Cardiac fibroblast (primary cell): Measurements from ENCODE around the gene HTR2A.

Source experiments
- DNase-seq, 2 donors: peaks; one replicate each; pipeline versions ENCODE4 v3.0.0 to v3.0.0-alpha.2; 2010; ENCODE audit warnings: low read depth in 2 of 2
- H3K4me3 ChIP-seq, 2 donors: replicated peaks in 1 of 2; 1 replicate in 1 of 2; 2 replicates in 1 of 2; pipeline ENCODE4 v1.5.1; 2011; ENCODE audit warnings: low read depth in 2 of 2, low read length in 2 of 2, mild to moderate bottlenecking in 2 of 2, moderate library complexity in 1 of 2
- TF ChIP-seq, protein P1 (sequence below): IDR thresholded peaks from one replicate; pipeline ENCODE4 v1.5.1; 2011; ENCODE audit warnings: low read depth, mild to moderate bottlenecking, low read length, inconsistent platforms

HTR2A gene

DNA sequence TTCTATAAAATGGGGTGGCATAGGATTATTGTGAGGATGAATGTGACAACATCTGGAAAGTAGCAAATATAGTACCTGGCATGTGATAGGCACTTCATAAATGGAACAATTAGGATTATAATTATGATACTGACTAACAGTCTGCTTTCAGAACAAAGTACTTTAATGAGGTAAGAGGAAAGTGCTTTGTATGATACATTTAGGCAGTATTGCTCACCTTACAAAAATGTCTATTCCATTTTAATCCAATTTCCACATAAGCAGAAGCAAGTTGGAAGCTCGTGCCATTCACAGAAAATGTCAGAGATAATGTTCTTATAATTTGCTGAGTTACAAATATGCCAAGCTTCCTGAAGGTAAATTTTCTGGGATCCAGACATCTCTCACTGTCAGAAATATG is 16.9 kb upstream of the HTR2A start:
- H3K4me3 ChIP-seq: no peak overlapping the region
- TF ChIP-seq, protein P1, sequence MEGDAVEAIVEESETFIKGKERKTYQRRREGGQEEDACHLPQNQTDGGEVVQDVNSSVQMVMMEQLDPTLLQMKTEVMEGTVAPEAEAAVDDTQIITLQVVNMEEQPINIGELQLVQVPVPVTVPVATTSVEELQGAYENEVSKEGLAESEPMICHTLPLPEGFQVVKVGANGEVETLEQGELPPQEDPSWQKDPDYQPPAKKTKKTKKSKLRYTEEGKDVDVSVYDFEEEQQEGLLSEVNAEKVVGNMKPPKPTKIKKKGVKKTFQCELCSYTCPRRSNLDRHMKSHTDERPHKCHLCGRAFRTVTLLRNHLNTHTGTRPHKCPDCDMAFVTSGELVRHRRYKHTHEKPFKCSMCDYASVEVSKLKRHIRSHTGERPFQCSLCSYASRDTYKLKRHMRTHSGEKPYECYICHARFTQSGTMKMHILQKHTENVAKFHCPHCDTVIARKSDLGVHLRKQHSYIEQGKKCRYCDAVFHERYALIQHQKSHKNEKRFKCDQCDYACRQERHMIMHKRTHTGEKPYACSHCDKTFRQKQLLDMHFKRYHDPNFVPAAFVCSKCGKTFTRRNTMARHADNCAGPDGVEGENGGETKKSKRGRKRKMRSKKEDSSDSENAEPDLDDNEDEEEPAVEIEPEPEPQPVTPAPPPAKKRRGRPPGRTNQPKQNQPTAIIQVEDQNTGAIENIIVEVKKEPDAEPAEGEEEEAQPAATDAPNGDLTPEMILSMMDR: no peak
- DNase-seq: no peak

DNA sequence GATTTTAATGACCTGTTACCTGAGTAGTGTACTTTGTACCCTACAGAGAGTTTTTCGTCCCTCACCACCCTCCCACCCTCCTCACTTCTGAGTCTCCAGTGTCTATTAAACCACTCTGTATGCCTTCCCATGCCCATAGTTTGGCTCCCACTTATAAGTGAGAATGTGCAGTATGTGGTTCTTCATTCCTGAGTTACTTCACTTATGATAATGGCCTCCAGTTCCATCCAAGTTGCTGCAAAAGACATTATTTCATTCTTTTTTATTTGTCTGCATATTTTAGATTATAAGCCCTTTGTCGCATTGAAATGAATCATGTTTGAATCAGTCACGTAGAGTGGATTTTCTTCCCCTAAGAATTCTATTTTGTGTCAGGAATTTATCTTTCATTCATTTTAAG is 12.2 kb upstream of the HTR2A start:
- H3K4me3 ChIP-seq: no peak overlapping the region
- DNase-seq: peak in 1 of 2 donors; percentile 47
- TF ChIP-seq, protein P1: no peak

DNA sequence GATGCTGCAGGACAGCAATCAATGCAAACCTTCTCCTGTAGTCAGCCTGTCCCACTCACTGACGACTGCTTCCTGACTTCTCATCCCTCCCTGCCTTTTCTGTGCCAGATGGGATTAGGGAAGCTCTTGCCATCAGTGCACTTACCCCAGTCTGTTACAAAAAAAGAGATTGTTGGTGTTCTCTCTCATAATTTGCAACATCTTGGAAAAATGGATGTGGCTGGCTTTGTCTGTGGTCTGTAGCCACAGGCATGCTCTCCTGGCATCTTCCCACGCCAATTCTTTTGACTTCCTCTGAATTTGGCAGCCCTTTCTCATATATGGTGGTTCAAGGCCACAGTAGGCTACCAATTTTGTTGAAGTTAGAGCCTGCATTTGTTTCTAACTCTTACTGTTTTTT is 11.6 kb upstream of the HTR2A start:
- TF ChIP-seq, protein P1: no peak
- peak; percentile 45 to 72 for DNase-seq
- H3K4me3 ChIP-seq: no peak overlapping the region

DNA sequence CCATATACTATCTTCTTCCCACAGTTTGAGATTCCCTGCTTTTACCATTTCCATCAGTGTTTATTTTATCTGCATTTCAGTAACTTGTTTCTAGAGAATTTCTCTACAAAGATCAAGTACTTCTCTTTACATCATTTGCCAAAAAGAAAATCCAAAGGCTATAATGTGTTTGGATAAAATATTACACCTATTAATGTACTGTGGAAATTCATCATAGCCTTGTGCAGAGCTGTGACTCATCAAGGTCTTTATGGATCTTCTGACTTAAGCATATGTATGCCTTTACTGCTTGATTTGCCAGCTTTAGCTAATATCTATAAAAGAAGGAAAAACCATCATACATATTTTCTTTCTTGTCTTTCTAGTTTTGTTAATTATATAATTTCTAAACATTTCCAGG is 9.6 kb upstream of the HTR2A start:
- DNase-seq: no peak
- TF ChIP-seq, protein P1: no peak
- no peak overlapping the region for H3K4me3 ChIP-seq

DNA sequence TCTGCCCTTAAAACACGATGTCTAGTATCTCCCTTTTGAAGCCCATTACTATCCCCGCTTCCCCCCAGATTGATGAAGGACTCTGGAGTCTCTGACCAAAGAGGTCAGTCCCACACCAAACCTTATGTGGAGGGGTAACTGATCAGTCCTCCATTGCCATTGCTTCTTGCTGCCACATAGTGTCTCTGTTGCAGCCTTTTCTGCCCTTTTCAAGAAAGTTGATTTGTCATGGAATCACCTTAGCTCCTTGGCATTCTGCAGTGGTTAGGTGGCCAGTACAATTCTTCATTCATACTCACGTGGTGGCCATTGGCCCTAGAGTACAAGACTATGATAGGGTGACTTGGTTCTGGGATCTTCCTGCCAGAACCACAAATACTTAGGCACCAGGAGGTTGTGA is 8.4 kb upstream of the HTR2A start:
- TF ChIP-seq, protein P1: peak; percentile 10
- DNase-seq: peak; percentile 20 to 23
- no peak overlapping the region for H3K4me3 ChIP-seq

DNA sequence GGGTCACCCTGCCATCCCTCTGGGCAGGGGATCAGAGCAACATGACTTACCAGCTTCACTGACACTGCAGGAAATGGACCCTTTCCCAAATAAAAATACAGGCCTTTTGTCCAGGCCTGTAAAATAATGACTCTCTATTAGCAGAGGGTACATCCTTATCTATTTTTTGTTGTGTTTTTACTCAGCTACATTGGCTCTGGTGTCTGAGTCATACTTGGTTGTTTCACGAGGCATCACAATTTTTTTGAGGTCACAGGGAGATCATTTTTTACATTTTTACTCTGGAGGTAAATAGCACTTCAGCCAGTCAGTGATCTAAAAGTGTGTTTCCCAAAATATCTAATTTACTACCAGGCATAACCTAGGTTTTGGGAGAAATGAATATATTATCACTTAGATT is 6.9 kb upstream of the HTR2A start:
- TF ChIP-seq, protein P1: no peak
- no peak overlapping the region for H3K4me3 ChIP-seq
- peak; percentile 45 to 51 for DNase-seq

DNA sequence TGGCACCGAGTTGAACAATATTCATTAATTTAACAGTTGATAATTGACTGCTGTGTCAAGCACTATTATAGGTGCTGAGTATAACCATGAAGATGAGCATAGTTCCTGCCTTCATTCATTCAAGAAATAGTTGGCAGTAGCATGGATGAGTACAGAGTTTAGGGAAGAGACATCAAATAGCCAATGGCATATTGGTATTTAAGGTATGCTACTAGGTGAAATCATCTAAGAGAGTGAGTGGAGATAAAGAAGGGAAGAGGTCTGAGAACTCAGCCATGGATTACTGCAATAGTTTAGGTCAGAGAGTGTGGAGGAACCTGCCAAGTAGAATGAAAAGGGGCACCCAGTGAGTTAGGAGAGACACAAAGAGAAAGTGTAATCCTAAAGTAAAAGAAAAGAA is 4.9 kb upstream of the HTR2A start:
- TF ChIP-seq, protein P1: no peak
- no peak for DNase-seq
- H3K4me3 ChIP-seq: no peak overlapping the region
